HUES6 (cell line): ENCODE results near the gene LHPP.

ENCODE experiments used
- H3K27ac ChIP-seq: 2 replicates; pipeline ENCODE4 v1.7.0; 2013; ENCODE audit warnings: low read depth, mild to moderate bottlenecking, low read length, inconsistent platforms
- H3K27me3 ChIP-seq: 2 replicates; pipeline ENCODE4 v1.6.1; 2013; ENCODE audit warnings: low read length; ENCODE audit not compliant: control insufficient read depth, insufficient read depth
- H3K36me3 ChIP-seq: 2 replicates; pipeline ENCODE4 v1.6.1; 2013; ENCODE audit warnings: low read length; ENCODE audit not compliant: control insufficient read depth, insufficient read depth
- H3K4me1 ChIP-seq: 2 replicates; pipeline ENCODE4 v1.6.1; 2013; ENCODE audit warnings: low read length; ENCODE audit not compliant: control insufficient read depth, insufficient read depth
- H3K4me3 ChIP-seq: 2 replicates; pipeline ENCODE4 v1.5.1; 2013; ENCODE audit warnings: low read depth, low read length
- H3K9ac ChIP-seq: one replicate; pipeline ENCODE4 v1.6.1; 2013; ENCODE audit warnings: mild to moderate bottlenecking, low read length
- H3K9me3 ChIP-seq: 2 replicates; pipeline ENCODE4 v1.6.1; 2013; ENCODE audit warnings: low read depth, low read length; ENCODE audit not compliant: control insufficient read depth, insufficient read depth

LHPP gene

GRCh38 chr10:124486635-124487034, 25.0 kb downstream of the LHPP start:
- Histone ChIP-seq H3K9ac (no peak overlapping the region), H3K27me3 (no peaks in the 10 kb centered on the region), H3K27ac (no peak overlapping the region)

GRCh38 chr10:124491105-124491504, 29.5 kb downstream of the LHPP start:
- H3K4me1 ChIP-seq: peaks cover 20% of the 10 kb centered on the region
- H3K27me3 ChIP-seq: no peaks in the 10 kb centered on the region
- H3K9me3 ChIP-seq: peaks cover 7% of the 10 kb centered on the region
- H3K9ac ChIP-seq: no peak overlapping the region
- no peak overlapping the region for H3K27ac ChIP-seq
- H3K36me3 ChIP-seq: peaks cover 28% of the 10 kb centered on the region
- no peak overlapping the region for H3K4me3 ChIP-seq

More at GRCh38 chr10:124486635-124487034, 25.0 kb downstream of the LHPP start:
- Histone ChIP-seq H3K4me1 (peaks cover 5% of the 10 kb centered on the region), H3K4me3 (no peak overlapping the region), H3K9me3 (peaks cover 7% of the 10 kb centered on the region), H3K36me3 (peaks cover 33% of the 10 kb centered on the region)

GRCh38 chr10:124492266-124492665, 30.6 kb downstream of the LHPP start:
- H3K9ac ChIP-seq: no peak overlapping the region
- H3K27ac ChIP-seq: no peak overlapping the region
- H3K36me3 ChIP-seq: peaks cover 20% of the 10 kb centered on the region; the same call in 1 of the 2 replicates
- no peaks in the 10 kb centered on the region for H3K27me3 ChIP-seq
- H3K9me3 ChIP-seq: no peaks in the 10 kb centered on the region
- no peak overlapping the region for H3K4me3 ChIP-seq
- H3K4me1 ChIP-seq: peaks cover 28% of the 10 kb centered on the region

- Histone ChIP-seq H3K27ac (no peak overlapping the region), H3K9ac (no peak overlapping the region), H3K4me3 (no peak overlapping the region), H3K9me3 (no peaks in the 10 kb centered on the region), H3K27me3 (no peaks in the 10 kb centered on the region), H3K36me3 (peaks cover 15% of the 10 kb centered on the region; the same call in 1 of the 2 replicates), H3K4me1 (peaks cover 33% of the 10 kb centered on the region)
Observed at GRCh38 chr10:124493214-124493882, 31.7 kb downstream of the LHPP start.

GRCh38 chr10:124494046-124494807, 32.6 kb downstream of the LHPP start:
- 0 out of 2 replicates have a peak, but pooled peaks cover 7% of the 10 kb centered on the region for H3K36me3 ChIP-seq
- no peaks in the 10 kb centered on the region for H3K9me3 ChIP-seq
- no peak overlapping the region for H3K4me3 ChIP-seq
- no peaks in the 10 kb centered on the region for H3K27me3 ChIP-seq
- H3K9ac ChIP-seq: no peak overlapping the region
- peaks cover 33% of the 10 kb centered on the region for H3K4me1 ChIP-seq
- no peak overlapping the region for H3K27ac ChIP-seq

- H3K9ac ChIP-seq: no peak overlapping the region
- no peak overlapping the region for H3K27ac ChIP-seq
- peaks cover 9% of the 10 kb centered on the region for H3K36me3 ChIP-seq
- no peaks in the 10 kb centered on the region for H3K9me3 ChIP-seq
- no peaks in the 10 kb centered on the region for H3K27me3 ChIP-seq
- H3K4me3 ChIP-seq: no peak overlapping the region
- peaks cover 33% of the 10 kb centered on the region for H3K4me1 ChIP-seq
Observed at GRCh38 chr10:124495162-124495561, 33.5 kb downstream of the LHPP start.

- peaks cover 33% of the 10 kb centered on the region for H3K4me1 ChIP-seq
- no peak overlapping the region for H3K27ac ChIP-seq
- H3K9ac ChIP-seq: no peak overlapping the region
- no peaks in the 10 kb centered on the region for H3K27me3 ChIP-seq
- peaks cover 4% of the 10 kb centered on the region for H3K9me3 ChIP-seq
- H3K4me3 ChIP-seq: no peak overlapping the region
- peaks cover 11% of the 10 kb centered on the region for H3K36me3 ChIP-seq
Observed at GRCh38 chr10:124495725-124496124, 34.1 kb downstream of the LHPP start.

GRCh38 chr10:124496150-124496549, 34.5 kb downstream of the LHPP start:
- Histone ChIP-seq H3K4me3 (no peak overlapping the region), H3K36me3 (peaks cover 15% of the 10 kb centered on the region), H3K27me3 (no peaks in the 10 kb centered on the region), H3K9me3 (peaks cover 8% of the 10 kb centered on the region), H3K9ac (no peak overlapping the region), H3K4me1 (peaks cover 33% of the 10 kb centered on the region), H3K27ac (no peak overlapping the region)

- no peak overlapping the region for H3K9ac ChIP-seq
- H3K36me3 ChIP-seq: peaks cover 17% of the 10 kb centered on the region
- peaks cover 33% of the 10 kb centered on the region for H3K4me1 ChIP-seq
- no peak overlapping the region for H3K27ac ChIP-seq
- no peak overlapping the region for H3K4me3 ChIP-seq
- H3K9me3 ChIP-seq: peaks cover 8% of the 10 kb centered on the region
- H3K27me3 ChIP-seq: no peaks in the 10 kb centered on the region
Observed at GRCh38 chr10:124496620-124497019, 35.0 kb downstream of the LHPP start.

- no peak overlapping the region for H3K4me3 ChIP-seq
- H3K27ac ChIP-seq: no peak overlapping the region
- no peaks in the 10 kb centered on the region for H3K27me3 ChIP-seq
- H3K36me3 ChIP-seq: peaks cover 21% of the 10 kb centered on the region
- peaks cover 8% of the 10 kb centered on the region for H3K9me3 ChIP-seq
- H3K4me1 ChIP-seq: peaks cover 32% of the 10 kb centered on the region
- no peak overlapping the region for H3K9ac ChIP-seq
Observed at GRCh38 chr10:124497196-124497881, 35.7 kb downstream of the LHPP start.

- Histone ChIP-seq H3K4me1 (peaks cover 27% of the 10 kb centered on the region), H3K9me3 (peaks cover 8% of the 10 kb centered on the region), H3K27me3 (no peaks in the 10 kb centered on the region), H3K27ac (no peak overlapping the region), H3K36me3 (peaks cover 21% of the 10 kb centered on the region), H3K9ac (no peak overlapping the region), H3K4me3 (no peak overlapping the region)
Observed at GRCh38 chr10:124498056-124498455, 36.4 kb downstream of the LHPP start.
